ENCODE measurements around the gene RBP3. TPM values are rescaled to one million over a fixed set of nuclear protein-coding genes. Genes with fewer than 3 reads are reported as not detected.

Gene RBP3
- total RNA-seq, 1 experiment from 2014 or later: not detected

DNA sequence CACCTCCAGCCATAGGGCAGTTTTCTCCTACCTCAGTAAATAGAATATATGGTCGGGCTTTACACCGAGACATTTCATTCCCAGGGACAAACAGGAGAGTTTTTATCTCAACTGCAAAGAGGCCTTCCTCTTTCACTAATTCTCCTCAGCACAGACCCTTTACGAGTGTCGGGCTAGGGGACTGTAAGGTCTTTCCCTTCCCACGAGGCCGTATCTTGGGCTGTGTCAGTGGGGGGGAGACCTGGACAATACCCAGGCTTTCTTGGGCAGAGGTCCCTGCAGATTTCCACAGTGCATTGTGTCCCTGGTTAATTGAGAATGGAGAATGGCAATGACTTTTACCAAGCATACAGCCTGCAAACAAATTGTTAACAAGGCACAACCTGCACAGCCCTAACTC is 49.1 kb downstream of the RBP3 start:
- Histone ChIP-seq H3K4me3 (ENCODE audit: insufficient read depth, low read depth, low read length) (no peak overlapping the region), H3K36me3 (replicated peaks; ENCODE audit: control insufficient read depth, insufficient read depth, low read length) (no peaks in the 10 kb centered on the region), H3K27me3 (ENCODE audit: control insufficient read depth, insufficient read depth, low read length) (no peaks in the 10 kb centered on the region; the same call in 1 of the 2 replicates)
- no peak for DNase-seq

DNA sequence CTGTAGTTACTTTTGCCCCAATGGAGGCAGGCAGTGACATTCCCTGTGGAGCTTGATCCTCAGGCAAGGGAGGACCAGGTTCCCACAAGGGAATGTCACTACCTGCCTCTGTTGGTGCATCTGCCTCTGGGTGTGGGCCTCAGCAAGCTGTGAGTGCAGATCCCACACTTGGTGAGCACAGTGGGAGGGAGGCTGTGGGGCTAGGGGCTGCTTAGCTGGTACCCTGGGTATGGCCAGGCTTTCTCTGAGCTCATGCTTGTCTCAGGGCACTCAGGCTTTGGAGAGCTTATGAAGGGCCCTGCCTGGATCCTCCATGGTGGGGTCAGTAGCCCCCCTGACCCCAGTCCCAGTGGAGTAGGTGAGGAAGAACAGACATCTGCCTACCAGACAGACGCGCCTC is 52.1 kb downstream of the RBP3 start:
- Histone ChIP-seq H3K4me3 (ENCODE audit: insufficient read depth, low read depth, low read length) (no peak overlapping the region), H3K36me3 (replicated peaks; ENCODE audit: control insufficient read depth, insufficient read depth, low read length) (no peaks in the 10 kb centered on the region), H3K27me3 (ENCODE audit: control insufficient read depth, insufficient read depth, low read length) (no peaks in the 10 kb centered on the region; the same call in 1 of the 2 replicates)
- no peak for DNase-seq

DNA sequence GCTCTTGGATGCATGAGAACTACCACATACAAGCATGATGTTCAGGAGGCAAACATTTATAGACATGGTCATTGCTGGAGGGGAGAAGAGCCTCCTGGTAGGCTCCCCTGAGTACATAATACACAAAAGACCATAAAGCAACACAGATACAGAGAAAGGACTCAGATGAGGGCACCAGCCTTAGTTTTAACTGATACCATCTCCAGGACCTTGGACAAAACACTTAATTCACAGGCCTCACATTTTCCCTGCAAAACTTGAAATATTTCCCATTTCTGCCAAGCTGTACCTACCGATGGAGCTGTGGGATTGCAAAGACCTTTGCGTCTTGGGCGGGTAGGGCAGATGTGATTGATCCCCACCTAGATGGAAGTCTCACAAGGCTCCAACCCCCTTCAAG is 52.6 kb downstream of the RBP3 start:
- no peaks in the 10 kb centered on the region for H3K36me3 ChIP-seq (replicated peaks; ENCODE audit: control insufficient read depth, insufficient read depth, low read length)
- H3K4me3 ChIP-seq (ENCODE audit: insufficient read depth, low read depth, low read length): no peak overlapping the region
- no peak for DNase-seq
- H3K27me3 ChIP-seq (ENCODE audit: control insufficient read depth, insufficient read depth, low read length): no peaks in the 10 kb centered on the region; the same call in 1 of the 2 replicates

DNA sequence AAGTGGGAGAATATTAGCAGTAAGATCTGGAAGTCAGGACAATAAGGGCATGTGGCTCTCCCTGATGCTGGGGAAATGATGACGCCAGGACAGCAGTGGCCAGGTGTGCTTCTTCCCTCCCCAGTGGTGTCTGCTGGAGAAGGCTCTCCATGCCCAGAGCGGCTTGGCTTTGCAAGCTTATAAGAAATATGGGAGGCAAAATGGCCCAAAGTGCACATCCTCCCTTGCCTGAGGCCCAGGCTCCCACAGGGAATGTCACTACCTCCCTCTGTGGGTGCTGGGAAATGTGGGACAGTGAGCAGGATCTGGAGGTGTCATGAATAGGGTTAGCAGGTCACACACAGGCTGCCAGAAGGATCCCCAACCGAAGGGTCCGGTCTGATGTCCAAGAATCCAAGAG is 53.0 kb downstream of the RBP3 start:
- no peak overlapping the region for H3K4me3 ChIP-seq (ENCODE audit: insufficient read depth, low read depth, low read length)
- H3K36me3 ChIP-seq (replicated peaks; ENCODE audit: control insufficient read depth, insufficient read depth, low read length): no peaks in the 10 kb centered on the region
- no peaks in the 10 kb centered on the region; the same call in 1 of the 2 replicates for H3K27me3 ChIP-seq (ENCODE audit: control insufficient read depth, insufficient read depth, low read length)
- DNase-seq: no peak

DNA sequence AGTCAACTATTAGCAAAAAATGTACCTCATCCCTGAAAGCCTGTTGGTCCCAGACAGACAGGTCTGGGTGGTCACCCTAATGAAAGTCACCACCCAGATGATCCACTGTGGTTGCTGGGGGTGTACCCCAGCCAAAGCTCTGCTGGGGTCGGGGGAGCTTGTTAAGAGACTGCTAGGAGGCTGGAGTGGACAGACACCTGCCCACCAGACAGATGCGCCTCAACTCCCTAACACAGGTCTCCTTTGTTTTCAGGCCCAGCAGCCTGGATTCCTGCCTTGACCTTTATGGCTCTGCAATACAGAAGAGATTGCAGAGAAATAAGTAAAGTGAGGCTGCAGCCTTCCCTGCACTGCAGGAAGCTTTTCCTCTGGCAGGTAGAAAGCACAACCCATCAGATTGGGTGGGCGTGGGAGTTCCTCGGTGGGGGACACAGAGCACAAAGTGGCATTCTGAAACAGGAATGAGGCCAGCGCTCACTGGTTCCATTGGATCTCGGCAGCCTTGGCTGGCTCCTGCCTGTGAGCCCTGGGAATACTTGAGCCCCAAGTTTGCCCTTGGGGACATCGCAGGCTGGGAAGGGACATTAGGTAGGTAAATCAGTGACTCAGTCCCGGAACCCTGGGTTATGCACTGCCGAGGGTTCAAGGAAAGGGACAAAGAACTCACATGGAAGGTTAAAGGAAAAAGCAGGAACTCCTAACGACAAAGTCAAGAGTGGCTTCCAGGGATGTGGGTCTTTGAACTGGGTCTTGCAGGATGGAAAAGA is 53.9 kb downstream of the RBP3 start:
- Histone ChIP-seq H3K36me3 (replicated peaks; ENCODE audit: control insufficient read depth, insufficient read depth, low read length) (no peaks in the 10 kb centered on the region), H3K4me3 (ENCODE audit: insufficient read depth, low read depth, low read length) (no peak overlapping the region), H3K27me3 (ENCODE audit: control insufficient read depth, insufficient read depth, low read length) (no peaks in the 10 kb centered on the region; the same call in 1 of the 2 replicates)
- no peak for DNase-seq

DNA sequence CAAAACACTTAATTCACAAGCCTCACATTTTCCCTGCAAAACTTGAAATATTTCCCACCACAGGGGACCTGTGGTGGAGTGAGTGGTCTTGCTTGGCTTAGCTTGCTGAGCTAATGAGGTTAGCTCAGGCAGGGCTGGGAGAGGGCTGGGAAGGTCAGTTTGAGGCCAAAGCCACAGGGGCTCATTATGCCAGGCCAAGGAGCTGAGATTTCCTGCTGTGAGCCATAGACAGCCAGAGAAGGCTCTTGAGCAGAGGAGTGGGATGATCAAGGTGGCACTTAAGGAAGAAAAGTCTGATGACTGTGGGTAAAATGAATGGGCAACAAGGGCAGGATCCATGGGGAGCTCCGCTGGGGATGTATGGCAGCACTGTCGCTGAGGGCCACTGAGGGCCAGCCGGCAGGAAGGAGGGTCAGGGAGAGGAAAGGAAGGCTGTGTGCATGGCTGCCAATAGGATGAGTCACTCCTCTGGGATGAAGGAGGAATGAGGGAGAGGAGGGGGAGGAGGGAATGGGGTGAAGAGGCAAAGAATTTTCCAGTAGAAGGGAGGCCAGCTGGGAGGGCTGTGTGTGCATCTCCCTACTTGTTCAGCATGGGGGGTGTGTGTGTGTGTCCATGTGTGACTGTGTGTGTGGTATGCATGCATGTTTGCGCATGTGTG is 54.6 kb downstream of the RBP3 start:
- DNase-seq: no peak
- Histone ChIP-seq H3K4me3 (ENCODE audit: insufficient read depth, low read depth, low read length) (no peak overlapping the region), H3K36me3 (replicated peaks; ENCODE audit: control insufficient read depth, insufficient read depth, low read length) (no peaks in the 10 kb centered on the region), H3K27me3 (ENCODE audit: control insufficient read depth, insufficient read depth, low read length) (no peaks in the 10 kb centered on the region; the same call in 1 of the 2 replicates)

DNA sequence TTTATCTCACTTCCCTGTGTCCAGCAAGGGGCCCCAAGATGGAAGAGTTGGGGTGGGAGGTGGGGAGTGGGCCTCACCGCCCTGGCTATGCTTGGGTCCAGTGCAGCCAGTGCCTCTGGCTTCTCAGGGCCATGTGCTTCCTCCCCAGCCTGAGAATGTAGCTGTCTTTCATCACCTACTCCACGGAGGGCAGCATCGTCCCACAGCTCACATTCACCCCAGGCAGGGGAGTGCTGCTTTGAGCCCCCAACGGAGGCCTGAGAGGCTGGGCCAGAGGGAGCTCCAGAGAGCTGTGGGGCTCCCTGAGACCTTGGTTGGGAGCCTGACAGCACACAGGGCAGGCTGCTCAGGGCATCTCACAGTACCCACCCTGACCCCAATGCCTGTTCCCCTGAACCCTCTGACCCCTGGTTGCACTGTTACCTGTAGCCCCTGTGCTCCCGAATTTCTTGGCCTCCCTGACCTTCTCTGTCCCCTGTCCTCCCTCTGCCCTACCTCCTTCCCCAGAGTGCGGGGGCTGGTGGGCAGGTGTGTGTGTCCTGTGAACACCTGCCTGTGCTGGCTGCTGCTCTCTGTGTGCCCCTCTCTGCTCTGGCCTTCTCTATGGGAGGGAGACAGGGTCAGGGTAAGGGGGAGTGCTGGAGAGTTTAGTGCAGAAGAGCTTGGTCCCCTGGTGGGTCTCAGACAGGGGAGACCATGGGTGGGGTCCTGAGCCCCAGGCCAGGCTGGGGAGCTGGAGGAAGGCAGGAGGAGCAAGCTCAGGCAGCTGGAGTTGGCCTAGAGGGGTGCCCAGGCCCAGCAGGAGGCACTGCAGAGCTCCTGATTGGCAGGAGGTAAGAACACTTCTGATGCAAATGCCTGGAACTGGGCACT is 55.5 kb downstream of the RBP3 start:
- Histone ChIP-seq H3K4me3 (ENCODE audit: insufficient read depth, low read depth, low read length) (no peak overlapping the region), H3K36me3 (replicated peaks; ENCODE audit: control insufficient read depth, insufficient read depth, low read length) (no peaks in the 10 kb centered on the region), H3K27me3 (ENCODE audit: control insufficient read depth, insufficient read depth, low read length) (no peaks in the 10 kb centered on the region; the same call in 1 of the 2 replicates)
- DNase-seq: no peak

DNA sequence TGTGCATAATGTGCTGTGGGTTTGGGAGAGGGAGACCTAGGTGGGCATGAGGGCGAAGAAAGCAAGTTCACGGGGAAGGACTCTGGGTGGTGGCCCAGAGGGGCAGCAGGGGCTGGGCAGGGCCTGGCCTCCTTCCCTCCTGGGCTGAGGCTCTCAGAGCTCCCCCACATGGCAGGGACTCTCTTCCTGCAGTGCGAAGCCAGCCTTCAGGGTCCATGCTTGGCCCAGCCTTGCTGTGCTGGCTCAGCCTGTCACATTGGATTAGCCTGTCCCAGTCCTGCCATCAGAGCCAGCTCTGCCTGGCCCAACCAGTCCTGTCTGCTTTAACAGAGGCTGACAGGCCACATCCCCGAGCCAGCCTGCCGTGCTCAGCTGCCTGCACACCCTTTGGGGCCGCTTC is 56.3 kb downstream of the RBP3 start:
- Histone ChIP-seq H3K4me3 (ENCODE audit: insufficient read depth, low read depth, low read length) (no peak overlapping the region), H3K36me3 (replicated peaks; ENCODE audit: control insufficient read depth, insufficient read depth, low read length) (no peaks in the 10 kb centered on the region), H3K27me3 (ENCODE audit: control insufficient read depth, insufficient read depth, low read length) (no peaks in the 10 kb centered on the region; the same call in 1 of the 2 replicates)
- no peak for DNase-seq

DNA sequence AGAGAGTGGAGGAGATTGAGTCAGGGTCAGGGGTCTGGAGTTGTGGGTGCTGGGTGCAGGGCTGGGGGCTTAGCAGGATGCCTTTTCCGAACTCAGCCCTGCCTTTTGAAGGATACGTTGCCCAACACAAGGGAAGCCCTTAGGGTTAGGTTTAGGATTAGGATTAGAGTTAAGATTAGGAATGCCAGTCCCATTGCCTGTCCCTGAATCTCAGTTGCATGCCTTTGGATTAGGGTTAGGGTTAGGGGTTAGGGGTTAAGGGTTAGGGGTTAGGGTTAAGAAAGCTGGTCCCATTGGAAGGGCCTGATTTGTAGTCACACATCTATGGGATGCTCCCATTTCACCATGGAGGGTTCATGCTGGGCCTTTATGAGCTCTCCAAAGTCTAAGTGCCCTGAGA is 56.8 kb downstream of the RBP3 start:
- DNase-seq: no peak
- Histone ChIP-seq H3K36me3 (replicated peaks; ENCODE audit: control insufficient read depth, insufficient read depth, low read length) (no peaks in the 10 kb centered on the region), H3K27me3 (ENCODE audit: control insufficient read depth, insufficient read depth, low read length) (no peaks in the 10 kb centered on the region; the same call in 1 of the 2 replicates), H3K4me3 (ENCODE audit: insufficient read depth, low read depth, low read length) (no peak overlapping the region)

DNA sequence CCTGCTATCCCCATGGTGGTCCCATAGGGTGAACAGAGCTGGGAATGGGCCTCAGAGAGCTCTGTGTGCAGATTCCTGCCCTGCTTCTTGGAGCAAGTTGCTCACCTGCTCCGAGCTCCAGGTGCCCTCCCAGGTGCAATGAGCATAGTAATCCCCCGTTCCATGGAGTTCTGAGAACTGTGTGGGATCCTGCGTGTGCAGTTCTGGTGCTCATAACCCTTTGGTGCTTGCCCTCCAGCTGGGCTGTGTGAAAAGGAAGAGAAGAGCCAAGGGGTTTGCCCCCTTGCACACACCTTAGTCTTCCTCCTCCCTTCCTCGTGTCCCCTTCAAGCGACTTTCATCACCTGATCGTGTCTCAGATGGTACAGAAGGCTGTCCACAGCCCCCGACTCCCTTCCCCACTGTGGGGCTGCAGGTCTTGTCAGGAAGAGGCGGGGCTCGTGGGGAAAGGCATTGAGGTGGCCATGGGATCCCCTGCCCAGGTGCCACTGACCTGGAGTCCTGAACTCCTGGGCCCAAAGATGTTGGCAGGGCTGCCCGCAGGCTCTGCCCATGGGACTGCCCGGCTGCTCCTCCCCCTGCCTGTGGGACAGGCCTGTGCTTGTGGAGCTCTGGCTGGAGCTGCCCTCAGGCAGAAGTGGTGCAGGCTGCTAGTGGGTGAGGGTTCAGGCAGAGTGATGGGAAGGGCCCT is 57.8 kb downstream of the RBP3 start:
- H3K27me3 ChIP-seq (ENCODE audit: control insufficient read depth, insufficient read depth, low read length): no peaks in the 10 kb centered on the region; the same call in 1 of the 2 replicates
- no peak overlapping the region for H3K4me3 ChIP-seq (ENCODE audit: insufficient read depth, low read depth, low read length)
- no peak for DNase-seq
- no peaks in the 10 kb centered on the region for H3K36me3 ChIP-seq (replicated peaks; ENCODE audit: control insufficient read depth, insufficient read depth, low read length)

DNA sequence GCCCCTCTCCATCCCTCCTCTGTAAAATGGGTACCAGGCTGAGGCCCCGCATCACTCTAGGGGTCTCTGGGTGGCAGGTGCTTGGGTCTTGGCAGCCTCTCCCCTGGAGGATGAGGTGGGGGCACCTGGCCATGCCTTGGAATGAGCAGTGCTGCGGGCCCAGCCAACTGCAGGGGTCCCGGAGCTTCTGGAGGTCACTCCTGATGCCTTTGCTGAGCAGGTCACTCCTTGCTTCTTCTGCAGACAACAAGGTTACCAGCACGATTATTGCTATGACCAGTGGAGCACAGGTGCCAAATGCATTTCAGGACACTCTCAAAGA is 58.3 kb downstream of the RBP3 start:
- no peaks in the 10 kb centered on the region for H3K36me3 ChIP-seq (replicated peaks; ENCODE audit: control insufficient read depth, insufficient read depth, low read length)
- no peaks in the 10 kb centered on the region for H3K27me3 ChIP-seq (ENCODE audit: control insufficient read depth, insufficient read depth, low read length)
- H3K4me3 ChIP-seq (ENCODE audit: insufficient read depth, low read depth, low read length): no peak overlapping the region
- DNase-seq: no peak

DNA sequence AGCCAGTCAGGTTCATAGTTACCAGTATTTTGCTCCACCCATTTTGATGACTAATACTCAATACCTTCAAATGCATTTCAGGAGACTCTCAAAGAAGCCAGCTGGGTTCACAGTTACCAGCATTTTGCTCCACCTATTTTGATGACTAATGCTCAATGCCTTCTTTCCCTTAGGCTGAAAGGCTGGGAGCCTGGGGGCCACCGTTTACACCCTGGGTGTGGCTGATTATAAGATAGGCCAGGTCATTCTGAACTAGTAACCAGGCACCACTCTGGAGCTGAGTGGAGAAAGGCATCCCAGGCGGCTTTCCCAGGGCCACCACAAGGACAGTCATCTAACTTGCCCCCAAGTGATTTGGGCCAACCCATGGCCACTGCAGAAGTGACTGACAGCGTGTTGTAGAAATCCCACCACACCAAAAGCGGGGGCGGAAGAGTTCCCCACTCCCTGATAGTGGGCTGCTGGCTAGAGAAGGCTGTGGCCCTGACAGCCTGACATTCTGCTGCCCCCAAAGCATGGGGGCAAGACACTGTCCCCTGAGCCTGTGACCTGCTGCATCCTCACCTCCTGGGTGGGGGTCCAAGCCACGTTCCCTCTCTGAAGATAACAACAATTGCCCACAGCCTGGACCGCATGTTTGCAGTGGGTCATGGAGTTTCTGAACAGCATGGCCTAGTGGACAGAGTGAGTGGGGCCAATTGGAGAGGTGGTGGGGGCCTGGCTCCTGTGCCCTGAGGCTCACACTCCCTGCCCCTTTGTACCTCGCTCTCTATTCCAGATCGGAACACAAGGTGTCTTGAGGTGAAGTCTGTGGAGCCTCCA is 58.9 kb downstream of the RBP3 start:
- H3K36me3 ChIP-seq (replicated peaks; ENCODE audit: control insufficient read depth, insufficient read depth, low read length): no peaks in the 10 kb centered on the region
- no peak for DNase-seq
- H3K27me3 ChIP-seq (ENCODE audit: control insufficient read depth, insufficient read depth, low read length): no peaks in the 10 kb centered on the region
- no peak overlapping the region for H3K4me3 ChIP-seq (ENCODE audit: insufficient read depth, low read depth, low read length)

Measured in H7 (cell line).